GM10248 (cell line): ENCODE measurements around the gene ZNF48.
A peak's percentile ranks its signal among the peaks of the same experiment; 100 is the strongest.

Experiments used
- CTCF ChIA-PET: fragments of 300-600 bp; sonication (Branson Sonifier 250); formaldehyde crosslinking; extraction: SDS; loops from one replicate; lab custom pipeline; 2021; ENCODE audit warnings: antibody characterized with exemption; lab: Yijun Ruan, JAX
- POLR2A ChIA-PET: fragments of 350-650 bp; sonication (Branson Sonifier 250); formaldehyde crosslinking; extraction: SDS; loops from one replicate; lab custom pipeline; 2020; ENCODE audit warnings: antibody characterized with exemption; lab: Yijun Ruan, JAX
- DNase-seq: peaks from one replicate; pipeline ENCODE4 v3.0.0; 2012; ENCODE audit errors: extremely low spot score
- TF ChIP-seq, protein P1 (sequence below): IDR thresholded peaks from 2 replicates; pipeline ENCODE4 v1.5.1; 2012; ENCODE audit warnings: mild to moderate bottlenecking, low read depth; ENCODE audit errors: extremely low read depth, missing control alignments, control extremely low read depth

Gene ZNF48

DNA sequence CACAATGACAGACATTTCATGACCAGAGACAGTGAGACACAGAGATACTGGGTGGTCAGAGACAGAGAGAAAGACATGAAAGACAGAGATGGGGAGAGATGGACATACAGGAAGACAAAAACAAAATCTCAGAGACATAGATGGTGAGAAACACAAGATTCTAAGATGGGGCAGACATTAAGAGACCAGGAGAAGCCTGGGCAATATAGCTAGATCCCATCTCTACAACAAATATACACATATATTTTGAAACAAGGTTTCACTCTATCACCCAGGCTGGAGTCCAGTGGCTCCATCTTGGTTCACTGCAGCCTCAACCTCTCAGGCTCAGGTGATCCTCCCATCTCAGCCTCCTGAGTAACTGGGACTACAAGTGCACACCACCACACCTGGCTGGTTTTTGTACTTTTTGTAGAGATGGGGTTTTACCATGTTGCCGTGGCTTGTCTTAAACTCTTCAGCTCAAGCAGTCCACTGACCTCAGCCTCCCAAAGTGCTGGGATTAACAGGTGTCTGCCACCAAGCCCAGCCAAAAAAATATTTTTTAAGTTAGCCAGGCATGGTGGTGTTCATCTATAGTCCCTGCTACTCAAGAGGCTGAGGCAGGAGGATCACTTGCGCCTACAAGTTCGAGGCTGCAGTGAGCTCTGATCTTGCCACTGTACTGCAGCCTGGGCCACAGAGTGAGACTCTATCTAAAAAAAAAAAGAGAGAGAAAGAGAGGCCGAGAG, 15.0 kb upstream of the ZNF48 start:
- ChIA-PET POLR2A (interaction anchor here (1.6 kb wide), 1 partner anchor 9 kb away, joined by 4 read pairs; no protein-coding TSS in a partner anchor), CTCF (interaction anchor here (1.1 to 4.7 kb wide), 4 partner anchors 9 to 31 kb away, joined by 3 to 23 read pairs (median 4); partner anchors contain the start of gene ZNF48)

DNA sequence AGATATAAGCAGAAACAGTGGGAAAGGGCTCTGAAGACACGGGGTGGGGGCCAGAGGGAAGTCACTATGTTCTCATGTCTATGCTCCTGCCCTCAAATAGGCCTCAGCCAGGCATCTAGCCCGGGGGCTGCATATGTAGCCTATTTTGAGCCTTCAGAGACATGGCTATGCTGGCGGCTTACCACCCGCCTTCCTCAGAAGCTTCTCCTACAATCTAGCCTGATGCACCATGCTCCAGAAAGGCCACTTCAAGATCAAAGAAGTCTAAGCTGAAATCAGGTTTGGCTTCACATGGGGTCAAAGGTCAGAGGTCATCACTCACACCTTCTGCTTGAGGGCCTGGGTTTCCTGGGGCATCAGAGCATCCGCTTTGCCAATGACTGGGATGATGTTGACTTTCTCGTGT, 14.4 kb upstream of the ZNF48 start:
- TF ChIP-seq, protein P1, sequence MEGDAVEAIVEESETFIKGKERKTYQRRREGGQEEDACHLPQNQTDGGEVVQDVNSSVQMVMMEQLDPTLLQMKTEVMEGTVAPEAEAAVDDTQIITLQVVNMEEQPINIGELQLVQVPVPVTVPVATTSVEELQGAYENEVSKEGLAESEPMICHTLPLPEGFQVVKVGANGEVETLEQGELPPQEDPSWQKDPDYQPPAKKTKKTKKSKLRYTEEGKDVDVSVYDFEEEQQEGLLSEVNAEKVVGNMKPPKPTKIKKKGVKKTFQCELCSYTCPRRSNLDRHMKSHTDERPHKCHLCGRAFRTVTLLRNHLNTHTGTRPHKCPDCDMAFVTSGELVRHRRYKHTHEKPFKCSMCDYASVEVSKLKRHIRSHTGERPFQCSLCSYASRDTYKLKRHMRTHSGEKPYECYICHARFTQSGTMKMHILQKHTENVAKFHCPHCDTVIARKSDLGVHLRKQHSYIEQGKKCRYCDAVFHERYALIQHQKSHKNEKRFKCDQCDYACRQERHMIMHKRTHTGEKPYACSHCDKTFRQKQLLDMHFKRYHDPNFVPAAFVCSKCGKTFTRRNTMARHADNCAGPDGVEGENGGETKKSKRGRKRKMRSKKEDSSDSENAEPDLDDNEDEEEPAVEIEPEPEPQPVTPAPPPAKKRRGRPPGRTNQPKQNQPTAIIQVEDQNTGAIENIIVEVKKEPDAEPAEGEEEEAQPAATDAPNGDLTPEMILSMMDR, result no peak
- DNase-seq, result no peak
- ChIA-PET CTCF (interaction anchor here (1.1 to 4.7 kb wide), 3 partner anchors 10 to 31 kb away, joined by 3 to 23 read pairs (median 5); partner anchors contain the start of gene ZNF48), POLR2A (no interaction called here)

More for the DNA sequence above, 15.0 kb upstream of the ZNF48 start:
- TF ChIP-seq, protein P1, result no peak
- no peak for DNase-seq

DNA sequence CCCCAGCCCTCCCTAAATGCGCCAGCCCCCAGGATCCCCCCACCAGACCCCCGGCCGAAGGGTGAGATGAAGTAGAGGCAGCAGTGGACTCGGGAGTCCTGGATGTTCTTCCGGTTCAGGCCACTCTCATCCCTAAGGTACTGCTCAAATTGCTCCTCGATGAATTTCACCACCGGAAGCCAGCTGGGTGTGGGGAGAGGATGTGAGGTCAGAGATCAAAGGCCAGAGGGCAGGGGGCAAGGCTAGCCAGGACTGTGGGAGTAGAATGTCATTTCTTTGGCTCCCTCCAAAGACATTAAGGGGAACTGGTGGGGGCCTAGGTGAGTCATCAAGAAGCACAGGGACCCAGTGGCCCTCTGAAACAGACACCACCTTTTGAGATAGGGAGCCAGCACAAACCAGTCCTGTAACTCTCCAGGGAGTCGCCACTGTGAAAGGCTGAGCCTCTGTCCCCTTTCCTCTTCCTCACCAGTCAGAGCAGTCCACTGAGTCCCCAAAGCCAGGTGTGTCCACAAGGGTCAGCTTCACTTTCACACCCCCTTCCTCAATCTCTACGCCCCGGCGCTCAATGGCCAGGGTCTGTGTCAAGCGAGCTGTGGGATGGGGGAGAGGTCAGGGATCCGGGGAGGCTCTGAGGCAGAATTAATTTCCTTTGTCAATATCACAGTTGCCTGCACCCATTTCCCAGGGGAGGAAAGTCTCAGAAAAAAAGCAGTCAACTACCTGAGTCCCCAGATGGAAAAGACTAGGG, 13.8 kb upstream of the ZNF48 start:
- ChIA-PET CTCF (interaction anchor here (1.5 to 4.7 kb wide), 4 partner anchors 11 to 48 kb away, joined by 3 to 23 read pairs (median 16); partner anchors contain the start of genes DCTPP1 and ZNF48), POLR2A (interaction anchor here (2.1 kb wide), 1 partner anchor 10 kb away, joined by 9 read pairs; the partner anchor contains the start of gene TBC1D10B)
- DNase-seq, result no peak
- TF ChIP-seq, protein P1, result no peak

DNA sequence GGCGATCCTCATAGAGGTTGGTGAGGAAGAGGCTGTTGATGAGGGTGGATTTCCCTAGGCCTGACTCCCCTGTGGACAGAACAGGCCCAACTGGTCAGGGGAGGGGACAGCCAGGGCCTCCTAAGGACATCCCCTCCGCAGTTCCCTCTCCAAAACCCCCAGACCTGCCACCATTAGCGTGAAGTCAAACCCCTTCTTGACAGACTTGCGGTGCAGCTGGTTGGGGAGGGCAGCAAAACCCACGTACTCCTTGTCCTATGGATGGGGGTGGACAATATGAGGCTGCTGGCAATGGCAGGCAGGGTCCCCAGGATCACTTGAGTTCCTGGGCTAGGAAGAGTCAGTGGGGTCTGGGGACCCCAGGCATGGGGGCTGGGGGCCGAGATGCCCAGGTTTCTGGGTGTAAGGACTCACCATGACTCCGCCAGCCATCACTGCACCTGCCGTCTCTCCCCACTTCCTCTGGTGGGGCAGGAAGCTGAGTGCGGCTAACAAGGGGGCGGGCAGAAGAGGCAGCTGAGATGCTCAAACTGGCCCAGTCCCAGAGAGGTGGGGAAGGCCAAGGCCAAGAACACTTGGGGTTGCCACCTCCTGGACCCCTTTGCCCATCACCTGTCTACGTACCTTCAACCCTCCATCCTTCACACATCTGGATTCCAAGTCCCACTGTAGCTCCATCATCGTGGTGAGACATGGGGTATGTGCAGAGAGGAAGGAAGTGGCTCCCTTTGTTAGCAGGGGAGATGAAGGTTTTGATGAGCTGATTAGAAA, 12.9 kb upstream of the ZNF48 start, which contains the start of gene SEPTIN1:
Gene SEPTIN1, minus strand, starts transcription at position 451 of the 771 bp plus-strand sequence. Its CDS starts 19 bp downstream, at position 432.
- peak; percentile 73 for DNase-seq
- ChIA-PET POLR2A (interaction anchor here (0.5 to 2.1 kb wide), 3 partner anchors 11 to 472 kb away, joined by 4 to 9 read pairs (median 4); partner anchors contain the start of gene TBC1D10B), CTCF (interaction anchor here (0.9 to 4.7 kb wide), 9 partner anchors 10 to 48 kb away, joined by 3 to 23 read pairs (median 3); partner anchors contain the start of genes DCTPP1 and ZNF48)
- TF ChIP-seq, protein P1, result no peak

DNA sequence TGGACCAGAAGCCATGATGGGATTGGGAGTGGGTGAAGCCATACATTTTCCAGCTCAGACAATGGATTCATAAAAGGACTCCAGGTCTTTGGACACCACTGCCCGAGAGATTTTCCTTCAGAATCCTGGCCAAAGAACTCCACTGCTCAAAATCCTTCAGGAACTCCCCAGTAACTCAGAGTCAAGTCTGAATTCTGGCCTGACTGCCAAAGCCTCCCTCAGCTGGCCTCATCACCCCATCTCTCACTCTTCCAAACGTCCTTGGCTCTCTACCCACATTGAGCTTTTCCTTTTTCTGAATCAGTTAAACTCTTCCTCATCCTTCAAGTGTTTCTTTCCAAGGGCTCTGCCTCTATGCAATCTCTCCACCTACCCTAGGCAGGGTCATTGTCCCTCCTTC, 11.7 kb upstream of the ZNF48 start:
- POLR2A ChIA-PET, result interaction anchor here (0.5 to 1.3 kb wide), 2 partner anchors 26 to 298 kb away, joined by 4 read pairs; no protein-coding TSS in a partner anchor
- CTCF ChIA-PET, result interaction anchor here (0.7 to 4.7 kb wide), 5 partner anchors 9 to 246 kb away, joined by 3 to 23 read pairs (median 12); partner anchors contain the start of gene ZNF48
- TF ChIP-seq, protein P1, result no peak
- no peak for DNase-seq
